GM23338 (cell line): ENCODE measurements around the gene CNOT9. TPM values are rescaled to one million over a fixed set of nuclear protein-coding genes. Genes with fewer than 3 reads are reported as not detected.
"Not testable (repeated sequence)": the region's sequence is repeated elsewhere in the genome, so short reads cannot be mapped to it uniquely, and the experiment has no call there.

Source experiments
- ATAC-seq: fragments of 200-7000 bp; cut with Tn5 transposase; 3 replicates; pipeline ENCODE4 v1.9.1; 2020
- DNase-seq: peaks from one replicate; pipeline ENCODE4 v3.0.0-alpha.2; 2015; ENCODE audit warnings: low spot score
- H2AFZ ChIP-seq: fragments of 200-600 bp; sonication (generic); 2 replicates; pipeline ENCODE4 v1.8.0; 2016; ENCODE audit warnings: antibody characterized with exemption, mild to moderate bottlenecking, moderate library complexity
- H3F3A ChIP-seq: fragments of 200-600 bp; sonication (generic); replicated peaks from 2 replicates; pipeline ENCODE4 v1.8.0; 2017; ENCODE audit warnings: antibody characterized with exemption, mixed run types, low read depth
- H3K27ac ChIP-seq: fragments of 200-600 bp; sonication (generic); 2 replicates; pipeline ENCODE4 v1.6.1; 2016; ENCODE audit warnings: low read depth
- H3K27me3 ChIP-seq: fragments of 200-600 bp; sonication (generic); 2 replicates; pipeline ENCODE4 v1.8.0; 2016; ENCODE audit warnings: mild to moderate bottlenecking, mixed run types, moderate library complexity; ENCODE audit not compliant: insufficient read depth
- H3K36me3 ChIP-seq: fragments of 200-600 bp; sonication (generic); 2 replicates; pipeline ENCODE4 v1.8.0; 2016; ENCODE audit warnings: mild to moderate bottlenecking; ENCODE audit not compliant: insufficient read depth
- H3K4me1 ChIP-seq: fragments of 200-600 bp; sonication (generic); 2 replicates; pipeline ENCODE4 v1.8.0; 2016; ENCODE audit warnings: mild to moderate bottlenecking, moderate library complexity; ENCODE audit not compliant: insufficient read depth
- H3K4me2 ChIP-seq: fragments of 200-600 bp; sonication (generic); 2 replicates; pipeline ENCODE4 v1.7.1; 2017; ENCODE audit warnings: mixed run types
- H3K4me3 ChIP-seq: fragments of 200-600 bp; sonication (generic); 2 replicates; pipeline ENCODE4 v1.6.1; 2016; ENCODE audit warnings: mixed run types
- H3K79me2 ChIP-seq: fragments of 200-600 bp; sonication (generic); replicated peaks from 2 replicates; pipeline ENCODE4 v1.8.0; 2017; ENCODE audit warnings: mild to moderate bottlenecking; ENCODE audit not compliant: insufficient read depth
- H3K9me2 ChIP-seq: fragments of 200-600 bp; sonication (generic); 2 replicates; pipeline ENCODE4 v1.8.0; 2017; ENCODE audit not compliant: insufficient read depth
- H4K20me1 ChIP-seq: fragments of 200-600 bp; sonication (generic); replicated peaks from 2 replicates; pipeline ENCODE4 v1.8.0; 2017; ENCODE audit warnings: mild to moderate bottlenecking; ENCODE audit not compliant: insufficient read depth
- H3K27ac Mint-ChIP-seq: 2 replicates; pipeline ENCODE4 v1.8.0; 2020; ENCODE audit warnings: inconsistent platforms, mild to moderate bottlenecking, moderate library complexity, mixed read lengths
- H3K27me3 Mint-ChIP-seq: 3 replicates; pipeline ENCODE4 v1.8.0; 2022; ENCODE audit warnings: low read depth, mild to moderate bottlenecking, moderate library complexity, mixed read lengths, inconsistent platforms; ENCODE audit not compliant: insufficient read depth, poor library complexity
- H3K36me3 Mint-ChIP-seq: 3 replicates; pipeline ENCODE4 v1.8.0; 2021; ENCODE audit warnings: low read depth, mild to moderate bottlenecking, inconsistent platforms, moderate library complexity, mixed read lengths
- H3K4me1 Mint-ChIP-seq: 3 replicates; pipeline ENCODE4 v1.8.0; 2020; ENCODE audit warnings: mild to moderate bottlenecking, inconsistent platforms, mixed read lengths
- H3K4me3 Mint-ChIP-seq: 3 replicates; pipeline ENCODE4 v1.8.0; 2021; ENCODE audit warnings: moderate library complexity, mild to moderate bottlenecking, inconsistent platforms, mixed read lengths
- H3K9me3 Mint-ChIP-seq: 3 replicates; pipeline ENCODE4 v1.8.0; 2020; ENCODE audit warnings: moderate library complexity, mild to moderate bottlenecking, inconsistent platforms, mixed read lengths
- CREB1 ChIP-seq: fragments of 250-450 bp; sonication (Bioruptor Pico); IDR thresholded peaks from 2 replicates; pipeline ENCODE4 v1.5.0; 2020; ENCODE audit warnings: low read depth, mild to moderate bottlenecking, moderate library complexity
- ETS1 ChIP-seq: IDR thresholded peaks from 2 replicates; pipeline ENCODE4 v1.6.1; 2016; ENCODE audit warnings: antibody characterized with exemption
- EZH2 ChIP-seq: fragments of 200-600 bp; sonication (generic); IDR thresholded peaks from one replicate; pipeline ENCODE4 v1.8.0; 2017; ENCODE audit warnings: antibody characterized with exemption, mild to moderate bottlenecking, low read depth; ENCODE audit not compliant: unreplicated experiment
- EZH2phosphoT487 ChIP-seq: fragments of 200-600 bp; sonication (generic); IDR thresholded peaks from one replicate; pipeline ENCODE4 v1.8.1; 2018; ENCODE audit warnings: antibody characterized with exemption; ENCODE audit not compliant: unreplicated experiment
- JUNB ChIP-seq: IDR thresholded peaks from one replicate; pipeline ENCODE4 v1.6.1; 2016; ENCODE audit warnings: antibody characterized with exemption; ENCODE audit not compliant: unreplicated experiment
- NANOG ChIP-seq: IDR thresholded peaks from 2 replicates; pipeline ENCODE4 v1.6.1; 2016; ENCODE audit warnings: antibody characterized with exemption, borderline replicate concordance
- REST ChIP-seq: IDR thresholded peaks from one replicate; pipeline ENCODE4 v1.6.1; 2018; ENCODE audit warnings: antibody characterized with exemption; ENCODE audit not compliant: unreplicated experiment
- STAT1 ChIP-seq: IDR thresholded peaks from one replicate; pipeline ENCODE4 v1.6.1; 2016; ENCODE audit warnings: antibody characterized with exemption; ENCODE audit not compliant: unreplicated experiment
- ZNF114 ChIP-seq: fragments of 250-450 bp; sonication (Bioruptor Pico); IDR thresholded peaks from 2 replicates; pipeline ENCODE4 v1.5.0; 2020; ENCODE audit warnings: mild to moderate bottlenecking, moderate library complexity
- ZNF331 ChIP-seq: fragments of 250-450 bp; sonication (Bioruptor Pico); IDR thresholded peaks from 2 replicates; pipeline ENCODE4 v1.5.0; 2020; ENCODE audit warnings: low read depth, mild to moderate bottlenecking, moderate library complexity
- polyA plus RNA-seq: library from polyadenylated mRNA; unstranded; fragments of >200 nt; fragmentation: Nextera tagmentation; extraction: Ambion mirVana; gene quantifications from 2 replicates; pipeline ENCODE4 v1.2.1, GENCODE V29; 2016
- total RNA-seq: library from RNA; depleted of rRNA; stranded (reverse); fragments of >200 nt; shearing (Covaris generic); gene quantifications from 2 replicates; pipeline ENCODE4 v1.2.3, GENCODE V29; 2014

CNOT9 gene
- total and polyA plus RNA-seq, 2 experiments from 2014 or later: 55.3 to 132 TPM

- no peak for TF ChIP-seq REST
These were observed 45.0 kb upstream of the CNOT9 start (continued) for GRCh38 chr2:218523651-218524050.

- H4K20me1 ChIP-seq, H3K27ac ChIP-seq, H3K4me1 Mint-ChIP-seq, H3K4me2 ChIP-seq, H3K79me2 ChIP-seq, H3K4me3 ChIP-seq, H3K9me2 ChIP-seq, H3K27me3 Mint-ChIP-seq, H3K27me3 ChIP-seq, ATAC-seq, H3K4me3 Mint-ChIP-seq, DNase-seq, H2AFZ ChIP-seq, H3K27ac Mint-ChIP-seq, H3K4me1 ChIP-seq, H3F3A ChIP-seq: not testable (repeated sequence)
- H3K36me3 ChIP-seq: peaks cover 53% of the 10 kb centered on the region
- peaks cover 14% of the 10 kb centered on the region; the same call in 2 of the 3 replicates for H3K9me3 Mint-ChIP-seq
- H3K36me3 Mint-ChIP-seq: peaks cover 88% of the 10 kb centered on the region
These were observed 40.2 kb upstream of the CNOT9 start for GRCh38 chr2:218528409-218528808.

GRCh38 chr2:218529990-218530389, 38.6 kb upstream of the CNOT9 start:
- H3K4me3 ChIP-seq: no peak overlapping the region
- H2AFZ ChIP-seq: no peak overlapping the region
- no peak for TF ChIP-seq ETS1
- TF ChIP-seq REST: no peak
- no peak for TF ChIP-seq ZNF331 (CRISPR knock-in tag)
- no peak for TF ChIP-seq STAT1
- TF ChIP-seq NANOG: no peak
- TF ChIP-seq ZNF114 (CRISPR knock-in tag): no peak
- TF ChIP-seq JUNB: no peak
- no peak for TF ChIP-seq EZH2phosphoT487
- no peak for TF ChIP-seq CREB1
- TF ChIP-seq EZH2: no peak
- H3K79me2 ChIP-seq: no peaks in the 10 kb centered on the region
- H3K27me3 ChIP-seq: no peaks in the 10 kb centered on the region
- H3K36me3 ChIP-seq: peaks cover 52% of the 10 kb centered on the region
- no peaks in the 10 kb centered on the region for H3F3A ChIP-seq
- H3K27me3 Mint-ChIP-seq: no peaks in the 10 kb centered on the region
- H3K9me3 Mint-ChIP-seq: peaks cover 10% of the 10 kb centered on the region; the same call in 1 of the 3 replicates
- H3K9me2 ChIP-seq: no peaks in the 10 kb centered on the region
- H3K4me1 Mint-ChIP-seq: no peaks in the 10 kb centered on the region
- H3K27ac ChIP-seq: no peak overlapping the region
- H3K27ac Mint-ChIP-seq: no peak overlapping the region
- H3K4me3 Mint-ChIP-seq: no peak overlapping the region
- no peaks in the 10 kb centered on the region for H3K4me1 ChIP-seq
- no peak for DNase-seq
- ATAC-seq: no peak
- no peak overlapping the region for H3K4me2 ChIP-seq
- H3K36me3 Mint-ChIP-seq: peaks cover 73% of the 10 kb centered on the region
- H4K20me1 ChIP-seq: 0 out of 2 replicates have a peak, but pooled peaks cover 3% of the 10 kb centered on the region
